Neural cell (in vitro differentiated cells): ENCODE results near the gene PRKX. TPM values are rescaled to one million over a fixed set of nuclear protein-coding genes. Genes with fewer than 3 reads are reported as not detected.
A peak's percentile ranks its signal among the peaks of the same experiment; 100 is the strongest.

Experiments used
- H2AFZ ChIP-seq: fragments of 200-600, 300-800 bp; sonication (generic), shearing (Covaris generic); 2 replicates; pipeline ENCODE4 v1.6.0; 2014; ENCODE audit warnings: low read depth, mild to moderate bottlenecking, antibody characterized with exemption, low read length, moderate library complexity
- H3F3A ChIP-seq: fragments of 200-600 bp; shearing (Covaris generic); 2 replicates; pipeline ENCODE4 v1.6.1; 2016; ENCODE audit warnings: mild to moderate bottlenecking, moderate library complexity, mixed read lengths, antibody characterized with exemption, low read length; ENCODE audit not compliant: insufficient read depth, poor library complexity, severe bottlenecking
- H3K27ac ChIP-seq: fragments of 200-600, 300-800 bp; sonication (generic), shearing (Covaris generic); 2 replicates; pipeline ENCODE4 v1.5.1; 2014; ENCODE audit warnings: mild to moderate bottlenecking, low read length, moderate library complexity
- H3K27me3 ChIP-seq: fragments of 300-800, 200-600 bp; sonication (generic), shearing (Covaris generic); 2 replicates; pipeline ENCODE4 v1.6.0; 2014; ENCODE audit warnings: mild to moderate bottlenecking, low read depth, low read length, moderate library complexity; ENCODE audit not compliant: insufficient read depth
- H3K36me3 ChIP-seq: fragments of 300-800, 200-600 bp; sonication (generic), shearing (Covaris generic); 2 replicates; pipeline ENCODE4 v1.5.1; 2014; ENCODE audit warnings: mild to moderate bottlenecking, antibody characterized with exemption, low read length, moderate library complexity; ENCODE audit not compliant: insufficient read depth
- H3K4me2 ChIP-seq: fragments of 300-800, 200-600 bp; sonication (generic), shearing (Covaris generic); 2 replicates; pipeline ENCODE4 v1.6.0; 2014; ENCODE audit warnings: mild to moderate bottlenecking, low read length
- H3K4me3 ChIP-seq: fragments of 300-800, 200-600 bp; sonication (generic), shearing (Covaris generic); 2 replicates; pipeline ENCODE4 v1.5.1; 2014; ENCODE audit warnings: mild to moderate bottlenecking, low read length, moderate library complexity
- H3K79me2 ChIP-seq: fragments of 200-600 bp; shearing (Covaris generic); replicated peaks from 2 replicates; pipeline ENCODE4 v1.6.0; 2014; ENCODE audit warnings: mild to moderate bottlenecking, low read length, moderate library complexity; ENCODE audit not compliant: insufficient read depth
- H3K9ac ChIP-seq: fragments of 300-800, 200-600 bp; sonication (generic), shearing (Covaris generic); 2 replicates; pipeline ENCODE4 v1.6.1; 2016; ENCODE audit warnings: mild to moderate bottlenecking, low read length, mixed read lengths
- H3K9me2 ChIP-seq: fragments of 200-600 bp; shearing (Covaris generic); 2 replicates; pipeline ENCODE4 v1.6.1; 2016; ENCODE audit warnings: mild to moderate bottlenecking, low read length, mixed read lengths; ENCODE audit not compliant: insufficient read depth
- H3K9me3 ChIP-seq: fragments of 200-600, 300-800 bp; sonication (generic), shearing (Covaris generic); 2 replicates; pipeline ENCODE4 v1.6.1; 2016; ENCODE audit warnings: mild to moderate bottlenecking, mixed run types, low read length, moderate library complexity, mixed read lengths
- H4K20me1 ChIP-seq: fragments of 200-600 bp; shearing (Covaris generic); 2 replicates; pipeline ENCODE4 v1.6.1; 2016; ENCODE audit warnings: mild to moderate bottlenecking, mixed run types; ENCODE audit not compliant: insufficient read depth
- EP300 ChIP-seq: fragments of 450-650 bp; conservative IDR thresholded peaks from 2 replicates; pipeline ENCODE4 v1.6.1; 2014; ENCODE audit warnings: antibody characterized with exemption, mild to moderate bottlenecking, moderate library complexity; ENCODE audit not compliant: poor library complexity, severe bottlenecking
- EZH2 ChIP-seq: fragments of 200-600, 300-800 bp; shearing (Covaris generic), sonication (generic); IDR thresholded peaks from 2 replicates; pipeline ENCODE4 v1.6.1; 2014; ENCODE audit warnings: antibody characterized with exemption, low read length, borderline replicate concordance, mild to moderate bottlenecking; ENCODE audit not compliant: insufficient read depth, poor library complexity, severe bottlenecking
- MXI1 ChIP-seq: fragments of 450-650 bp; conservative IDR thresholded peaks from 2 replicates; pipeline ENCODE4 v1.6.1; 2014; ENCODE audit warnings: antibody characterized with exemption, mild to moderate bottlenecking; ENCODE audit not compliant: poor library complexity, severe bottlenecking
- POLR2AphosphoS5 ChIP-seq: IDR thresholded peaks from 2 replicates; pipeline ENCODE4 v1.6.1; 2012
- RAD21 ChIP-seq: fragments of 450-650 bp; conservative IDR thresholded peaks from 2 replicates; pipeline ENCODE4 v1.6.1; 2014; ENCODE audit warnings: antibody characterized with exemption, mild to moderate bottlenecking, moderate library complexity
- SMC3 ChIP-seq: fragments of 450-650 bp; conservative IDR thresholded peaks from 2 replicates; pipeline ENCODE4 v1.6.1; 2014; ENCODE audit warnings: antibody characterized with exemption, mild to moderate bottlenecking, moderate library complexity; ENCODE audit not compliant: poor library complexity
- TAF1 ChIP-seq: IDR thresholded peaks from 2 replicates; pipeline ENCODE4 v1.6.1; 2012; ENCODE audit warnings: low read depth
- polyA plus RNA-seq: library from polyadenylated mRNA; depleted of rRNA; stranded (reverse); fragments of >200 nt; gene quantifications from 2 replicates; pipeline ENCODE4 v1.2.3, GENCODE V29; 2014
- TF ChIP-seq, protein P1 (sequence below): IDR thresholded peaks from 2 replicates; pipeline ENCODE4 v1.6.1; 2012; ENCODE audit warnings: borderline replicate concordance
- TF ChIP-seq, protein P2 (sequence below): fragments of 450-650 bp; IDR thresholded peaks from 2 replicates; pipeline ENCODE4 v1.5.1; 2014; ENCODE audit warnings: antibody characterized with exemption, mild to moderate bottlenecking, moderate library complexity; ENCODE audit not compliant: poor library complexity, severe bottlenecking

PRKX gene
- polyA plus RNA-seq, 1 donor from 2014 or later: 27.4 TPM

DNA sequence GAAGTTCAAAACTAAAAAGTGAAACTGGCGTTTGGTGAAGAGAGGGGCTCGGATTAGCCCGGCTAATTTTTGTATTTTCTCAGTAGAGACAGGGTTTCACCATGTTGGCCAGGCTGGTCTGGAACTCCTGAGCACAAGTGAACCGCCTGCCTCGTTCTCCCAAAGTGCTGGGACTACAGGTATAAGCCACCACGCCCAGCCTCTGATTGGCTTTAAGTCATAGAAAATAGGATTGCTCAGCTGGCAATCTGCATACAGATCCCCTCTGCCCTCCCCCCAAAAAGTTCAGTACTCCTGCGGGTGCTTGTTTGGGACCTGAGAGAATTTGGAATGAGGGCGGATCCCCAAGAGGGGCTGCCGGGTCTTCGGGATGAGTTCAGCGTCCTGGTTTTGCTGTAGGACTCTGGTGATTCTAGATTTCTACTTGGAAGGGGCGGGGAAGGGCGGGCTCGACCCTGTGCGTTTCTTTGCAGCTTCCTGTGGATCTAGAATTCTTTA lies 537 bp upstream of the PRKX start:
- Histone ChIP-seq H3K9ac (peak overlapping the region; percentile 69), H3K79me2 (peaks cover 7% of the 10 kb centered on the region)

GRCh38 chrX:3712870-3713224 lies 602 bp downstream of the PRKX start:
- H3K79me2 ChIP-seq: peaks cover 7% of the 10 kb centered on the region
- no peak for TF ChIP-seq EP300
- no peak for TF ChIP-seq TAF1
- no peak for TF ChIP-seq RAD21
- TF ChIP-seq, protein P1, sequence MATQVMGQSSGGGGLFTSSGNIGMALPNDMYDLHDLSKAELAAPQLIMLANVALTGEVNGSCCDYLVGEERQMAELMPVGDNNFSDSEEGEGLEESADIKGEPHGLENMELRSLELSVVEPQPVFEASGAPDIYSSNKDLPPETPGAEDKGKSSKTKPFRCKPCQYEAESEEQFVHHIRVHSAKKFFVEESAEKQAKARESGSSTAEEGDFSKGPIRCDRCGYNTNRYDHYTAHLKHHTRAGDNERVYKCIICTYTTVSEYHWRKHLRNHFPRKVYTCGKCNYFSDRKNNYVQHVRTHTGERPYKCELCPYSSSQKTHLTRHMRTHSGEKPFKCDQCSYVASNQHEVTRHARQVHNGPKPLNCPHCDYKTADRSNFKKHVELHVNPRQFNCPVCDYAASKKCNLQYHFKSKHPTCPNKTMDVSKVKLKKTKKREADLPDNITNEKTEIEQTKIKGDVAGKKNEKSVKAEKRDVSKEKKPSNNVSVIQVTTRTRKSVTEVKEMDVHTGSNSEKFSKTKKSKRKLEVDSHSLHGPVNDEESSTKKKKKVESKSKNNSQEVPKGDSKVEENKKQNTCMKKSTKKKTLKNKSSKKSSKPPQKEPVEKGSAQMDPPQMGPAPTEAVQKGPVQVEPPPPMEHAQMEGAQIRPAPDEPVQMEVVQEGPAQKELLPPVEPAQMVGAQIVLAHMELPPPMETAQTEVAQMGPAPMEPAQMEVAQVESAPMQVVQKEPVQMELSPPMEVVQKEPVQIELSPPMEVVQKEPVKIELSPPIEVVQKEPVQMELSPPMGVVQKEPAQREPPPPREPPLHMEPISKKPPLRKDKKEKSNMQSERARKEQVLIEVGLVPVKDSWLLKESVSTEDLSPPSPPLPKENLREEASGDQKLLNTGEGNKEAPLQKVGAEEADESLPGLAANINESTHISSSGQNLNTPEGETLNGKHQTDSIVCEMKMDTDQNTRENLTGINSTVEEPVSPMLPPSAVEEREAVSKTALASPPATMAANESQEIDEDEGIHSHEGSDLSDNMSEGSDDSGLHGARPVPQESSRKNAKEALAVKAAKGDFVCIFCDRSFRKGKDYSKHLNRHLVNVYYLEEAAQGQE: peak; percentile 9
- no peaks in the 10 kb centered on the region for H3K9me3 ChIP-seq
- no peak overlapping the region for H3K27ac ChIP-seq
- H3K4me2 ChIP-seq: no peak overlapping the region
- H3K36me3 ChIP-seq: no peaks in the 10 kb centered on the region
- no peaks in the 10 kb centered on the region for H3K9me2 ChIP-seq
- H2AFZ ChIP-seq: peak overlapping the region; percentile 40
- H3F3A ChIP-seq: no peaks in the 10 kb centered on the region
- no peaks in the 10 kb centered on the region for H3K27me3 ChIP-seq
- no peaks in the 10 kb centered on the region for H4K20me1 ChIP-seq
- H3K4me3 ChIP-seq: peak overlapping the region; percentile 75
- peak overlapping the region; percentile 69 for H3K9ac ChIP-seq

More for the DNA sequence above, 537 bp upstream of the PRKX start:
- Histone ChIP-seq H3K4me3 (peak overlapping the region; percentile 63), H3K27ac (no peak overlapping the region), H3K9me2 (no peaks in the 10 kb centered on the region), H3K36me3 (no peaks in the 10 kb centered on the region), H3K4me2 (no peak overlapping the region), H3K27me3 (no peaks in the 10 kb centered on the region), H2AFZ (no peak overlapping the region), H4K20me1 (no peaks in the 10 kb centered on the region), H3K9me3 (no peaks in the 10 kb centered on the region), H3F3A (no peaks in the 10 kb centered on the region)
- TF ChIP-seq EP300: no peak
- TF ChIP-seq, protein P1: no peak
- no peak for TF ChIP-seq SMC3
- no peak for TF ChIP-seq RAD21
- no peak for TF ChIP-seq EZH2
- TF ChIP-seq POLR2AphosphoS5: no peak
- TF ChIP-seq MXI1: no peak
- TF ChIP-seq, protein P2, sequence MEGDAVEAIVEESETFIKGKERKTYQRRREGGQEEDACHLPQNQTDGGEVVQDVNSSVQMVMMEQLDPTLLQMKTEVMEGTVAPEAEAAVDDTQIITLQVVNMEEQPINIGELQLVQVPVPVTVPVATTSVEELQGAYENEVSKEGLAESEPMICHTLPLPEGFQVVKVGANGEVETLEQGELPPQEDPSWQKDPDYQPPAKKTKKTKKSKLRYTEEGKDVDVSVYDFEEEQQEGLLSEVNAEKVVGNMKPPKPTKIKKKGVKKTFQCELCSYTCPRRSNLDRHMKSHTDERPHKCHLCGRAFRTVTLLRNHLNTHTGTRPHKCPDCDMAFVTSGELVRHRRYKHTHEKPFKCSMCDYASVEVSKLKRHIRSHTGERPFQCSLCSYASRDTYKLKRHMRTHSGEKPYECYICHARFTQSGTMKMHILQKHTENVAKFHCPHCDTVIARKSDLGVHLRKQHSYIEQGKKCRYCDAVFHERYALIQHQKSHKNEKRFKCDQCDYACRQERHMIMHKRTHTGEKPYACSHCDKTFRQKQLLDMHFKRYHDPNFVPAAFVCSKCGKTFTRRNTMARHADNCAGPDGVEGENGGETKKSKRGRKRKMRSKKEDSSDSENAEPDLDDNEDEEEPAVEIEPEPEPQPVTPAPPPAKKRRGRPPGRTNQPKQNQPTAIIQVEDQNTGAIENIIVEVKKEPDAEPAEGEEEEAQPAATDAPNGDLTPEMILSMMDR: no peak
